IMR-90 (cell line): Measurements from ENCODE around the gene SIM2. TPM values are rescaled to one million over a fixed set of nuclear protein-coding genes. Genes with fewer than 3 reads are reported as not detected.
A peak's percentile ranks its signal among the peaks of the same experiment; 100 is the strongest.

Experiments used
- ATAC-seq: fragments of 200-7000 bp; cut with Tn5 transposase; 2 replicates; pipeline ENCODE4 v1.9.1; 2020; ENCODE audit warnings: low read depth, mild to moderate bottlenecking, moderate library complexity
- BruUV-seq: library from RNA; stranded (reverse); fragments of 400-500 nt; replicated peaks from 2 replicates; lab custom pipeline; 2021; lab: Mats Ljungman, UMichigan
- CTCF ChIA-PET: fragments of 300-600 bp; formaldehyde crosslinking; extraction: SDS; loops from one replicate; lab custom pipeline; 2021; ENCODE audit warnings: antibody characterized with exemption; lab: Yijun Ruan, JAX
- POLR2A ChIA-PET: fragments of 300-600 bp; sonication (Branson Sonifier 250); formaldehyde crosslinking; loops from one replicate; lab custom pipeline; 2022; ENCODE audit warnings: antibody characterized with exemption; ENCODE audit not compliant: unreplicated experiment; lab: Charles Lee
- DNase-seq: peaks from one replicate; pipeline ENCODE4 v3.0.0; 2013
- H2AFZ ChIP-seq: replicated peaks from 2 replicates; pipeline ENCODE3; 2013; ENCODE audit warnings: low read length, mild to moderate bottlenecking; ENCODE audit not compliant: poor library complexity
- H2AK5ac ChIP-seq: 2 replicates; pipeline ENCODE4 v1.6.1; 2013; ENCODE audit warnings: low read depth, low read length, inconsistent platforms
- H2AK9ac ChIP-seq: replicated peaks from 2 replicates; pipeline ENCODE3; 2013; ENCODE audit warnings: mild to moderate bottlenecking, low read depth, low read length, moderate library complexity; ENCODE audit not compliant: poor library complexity
- H2BK120ac ChIP-seq: 2 replicates; pipeline ENCODE4 v1.6.1; 2013; ENCODE audit warnings: low read depth, low read length, inconsistent platforms
- H2BK15ac ChIP-seq: 3 replicates; pipeline ENCODE4 v1.6.1; 2013; ENCODE audit warnings: low read depth, low read length, inconsistent platforms
- H2BK20ac ChIP-seq: 2 replicates; pipeline ENCODE4 v1.6.1; 2013; ENCODE audit warnings: low read depth, mild to moderate bottlenecking, inconsistent platforms, low read length, moderate library complexity
- H2BK5ac ChIP-seq: 2 replicates; pipeline ENCODE4 v1.6.1; 2013; ENCODE audit warnings: mild to moderate bottlenecking, low read depth, low read length, inconsistent platforms; ENCODE audit not compliant: poor library complexity, severe bottlenecking
- H3K14ac ChIP-seq: replicated peaks from 2 replicates; pipeline ENCODE4 v1.6.1; 2013; ENCODE audit warnings: low read depth, low read length, inconsistent platforms
- H3K18ac ChIP-seq: 2 replicates; pipeline ENCODE4 v1.6.1; 2013; ENCODE audit warnings: low read depth, low read length, control low read depth
- H3K23ac ChIP-seq: 2 replicates; pipeline ENCODE4 v1.6.1; 2013; ENCODE audit warnings: low read depth, low read length, inconsistent platforms
- H3K27ac ChIP-seq: 2 replicates; pipeline ENCODE4 v1.5.1; 2013; ENCODE audit warnings: mild to moderate bottlenecking, control low read depth, low read length; ENCODE audit not compliant: insufficient read depth
- H3K27me3 ChIP-seq: 2 replicates; pipeline ENCODE4 v1.6.1; 2013; ENCODE audit warnings: low read length; ENCODE audit not compliant: control insufficient read depth, insufficient read depth
- H3K36me3 ChIP-seq: 2 replicates; pipeline ENCODE4 v1.6.1; 2013; ENCODE audit warnings: low read length, mixed read lengths; ENCODE audit not compliant: control insufficient read depth, insufficient read depth
- H3K4ac ChIP-seq: 2 replicates; pipeline ENCODE4 v1.6.1; 2013; ENCODE audit warnings: low read depth, low read length, inconsistent platforms
- H3K4me1 ChIP-seq: 2 replicates; pipeline ENCODE4 v1.6.1; 2013; ENCODE audit warnings: low read length, mixed read lengths; ENCODE audit not compliant: control insufficient read depth, insufficient read depth
- H3K4me2 ChIP-seq: 2 replicates; pipeline ENCODE4 v1.6.1; 2013; ENCODE audit warnings: low read depth, mild to moderate bottlenecking, control low read depth, low read length, moderate library complexity
- H3K4me3 ChIP-seq: 2 replicates; pipeline ENCODE4 v1.5.1; 2013; ENCODE audit warnings: low read depth, mild to moderate bottlenecking, control low read depth, low read length, moderate library complexity; ENCODE audit not compliant: insufficient read depth
- H3K56ac ChIP-seq: 2 replicates; pipeline ENCODE4 v1.6.1; 2013; ENCODE audit warnings: low read length, inconsistent platforms; ENCODE audit not compliant: insufficient read depth; ENCODE audit errors: extremely low read depth
- H3K79me1 ChIP-seq, 2 experiments: 2 replicates each; pipeline ENCODE4 v1.6.1; 2013; ENCODE audit warnings: low read length in 2 of 2, inconsistent platforms in 1 of 2, low read depth in 1 of 2
- H3K9ac ChIP-seq: 2 replicates; pipeline ENCODE4 v1.6.1; 2013; ENCODE audit warnings: low read depth, low read length, control low read depth
- H3K9me1 ChIP-seq: 2 replicates; pipeline ENCODE4 v1.6.1; 2013; ENCODE audit warnings: low read length, inconsistent platforms; ENCODE audit not compliant: insufficient read depth
- H3K9me3 ChIP-seq: 2 replicates; pipeline ENCODE4 v1.6.1; 2013; ENCODE audit warnings: low read length; ENCODE audit not compliant: control insufficient read depth, insufficient read depth
- H4K20me1 ChIP-seq: 2 replicates; pipeline ENCODE4 v1.6.1; 2013; ENCODE audit warnings: low read length, inconsistent platforms; ENCODE audit not compliant: insufficient read depth
- H4K5ac ChIP-seq: 2 replicates; pipeline ENCODE4 v1.6.1; 2013; ENCODE audit warnings: mild to moderate bottlenecking, low read depth, low read length, control low read depth
- H4K8ac ChIP-seq, 2 experiments: 2 replicates each; pipeline ENCODE4 v1.6.1; 2013; ENCODE audit warnings: low read depth in 2 of 2, low read length in 2 of 2, control low read depth in 1 of 2, inconsistent platforms in 1 of 2
- H4K91ac ChIP-seq: 2 replicates; pipeline ENCODE4 v1.6.1; 2013; ENCODE audit warnings: low read depth, low read length, inconsistent platforms; ENCODE audit not compliant: insufficient read depth
- BHLHE40 ChIP-seq: fragments of 150-350 bp; IDR thresholded peaks from 2 replicates; pipeline ENCODE4 v1.6.1; 2016; ENCODE audit warnings: mild to moderate bottlenecking, low read depth, low read length
- CEBPB ChIP-seq: IDR thresholded peaks from 2 replicates; pipeline ENCODE4 v1.6.1; 2012; ENCODE audit warnings: low read depth, low read length, improper control_type of control experiment
- CHD1 ChIP-seq: IDR thresholded peaks from 2 replicates; pipeline ENCODE4 v1.6.1; 2012; ENCODE audit warnings: low read depth, low read length, improper control_type of control experiment
- CTCF ChIP-seq: conservative IDR thresholded peaks from 2 replicates; pipeline ENCODE4 v1.5.1; 2012; ENCODE audit warnings: mild to moderate bottlenecking, low read depth, low read length, improper control_type of control experiment
- ELK1 ChIP-seq: fragments of 150-350 bp; IDR thresholded peaks from 2 replicates; pipeline ENCODE4 v1.6.1; 2016; ENCODE audit warnings: low read depth, mild to moderate bottlenecking, low read length, moderate library complexity, borderline replicate concordance
- FOS ChIP-seq: fragments of 150-350 bp; IDR thresholded peaks from 2 replicates; pipeline ENCODE4 v1.6.1; 2016; ENCODE audit warnings: low read depth, low read length
- MAFK ChIP-seq: IDR thresholded peaks from 2 replicates; pipeline ENCODE4 v1.6.1; 2012; ENCODE audit warnings: low read depth, low read length, improper control_type of control experiment
- MAZ ChIP-seq: IDR thresholded peaks from 2 replicates; pipeline ENCODE4 v1.6.1; 2012; ENCODE audit warnings: low read depth, mild to moderate bottlenecking, low read length, improper control_type of control experiment, moderate library complexity, borderline replicate concordance
- MXI1 ChIP-seq: IDR thresholded peaks from 2 replicates; pipeline ENCODE4 v1.6.1; 2012; ENCODE audit warnings: low read depth, mild to moderate bottlenecking, low read length, moderate library complexity, borderline replicate concordance
- NFE2L2 ChIP-seq: fragments of 150-350 bp; IDR thresholded peaks from 2 replicates; pipeline ENCODE4 v1.6.1; 2016; ENCODE audit warnings: low read depth, mild to moderate bottlenecking, low read length
- POLR2A ChIP-seq: IDR thresholded peaks from 2 replicates; pipeline ENCODE4 v1.6.1; 2012; ENCODE audit warnings: mild to moderate bottlenecking, low read depth, low read length
- RAD21 ChIP-seq: IDR thresholded peaks from 2 replicates; pipeline ENCODE4 v1.6.1; 2012; ENCODE audit warnings: low read length, improper control_type of control experiment
- RCOR1 ChIP-seq: IDR thresholded peaks from 2 replicates; pipeline ENCODE4 v1.6.1; 2012; ENCODE audit warnings: mild to moderate bottlenecking, low read length, improper control_type of control experiment; ENCODE audit not compliant: insufficient replicate concordance
- RFX5 ChIP-seq: IDR thresholded peaks from 2 replicates; pipeline ENCODE4 v1.8.0; 2012; ENCODE audit warnings: low read depth, mild to moderate bottlenecking, low read length, moderate library complexity
- SMC3 ChIP-seq: fragments of 150-350 bp; IDR thresholded peaks from 2 replicates; pipeline ENCODE4 v1.6.1; 2016; ENCODE audit warnings: low read depth, mild to moderate bottlenecking, antibody characterized with exemption, low read length, moderate library complexity
- WGBS, 2 experiments: methylation state at CpG; one replicate each; pipeline versions ENCODE4 v1.1.5 to v1.1.7; 2013; ENCODE audit warnings: missing lambda C conversion rate in 2 of 2; ENCODE audit not compliant: insufficient read length in 1 of 2; ENCODE audit errors: extremely low coverage in 2 of 2; 5-methylcytosine and 5-hydroxymethylcytosine counted together
- dilution Hi-C: fragments of 300-500 bp; cut with HindIII; formaldehyde crosslinking; loops from one replicate; pipeline ENCODE4 v1.14.3; 2018; ENCODE audit warnings: low sequenced_read_pairs; ENCODE audit not compliant: unreplicated experiment
- in situ Hi-C: fragments of 300-500 bp; cut with MboI; formaldehyde crosslinking; loops from 3 replicates; pipeline ENCODE4 v1.14.3; 2019; ENCODE audit warnings: low sequenced_read_pairs, inconsistent platforms, mixed read lengths
- intact Hi-C: fragments of 100-400 bp; cut with micrococcal nuclease; formaldehyde crosslinking; loops from 2 replicates; pipeline ENCODE4 v1.10.0; 2022
- polyA plus RNA-seq, 3 experiments: library from polyadenylated mRNA; depleted of rRNA; stranded (reverse); fragments of >200 nt; gene quantifications; 2 replicates each; pipeline ENCODE4 v1.2.3, GENCODE V29; 2012; ENCODE audit warnings: low replicate concordance in 1 of 3
- total RNA-seq: library from RNA; depleted of rRNA; stranded (reverse); fragments of >200 nt; gene quantifications from 2 replicates; pipeline ENCODE4 v1.2.3, GENCODE V29; 2012

The SIM2 gene
- total and polyA plus RNA-seq, 2 of the 4 experiments (the other 2 are of a cell fraction), result 2.2 to 7.5 TPM

- intact Hi-C loops (loop anchor here (10.0 kb wide), 1 partner anchor 242 kb away; no protein-coding TSS in a partner anchor), dilution Hi-C loops (no loop called here), in situ Hi-C loops (no loop called here)
- Histone ChIP-seq H3K27me3 (peaks cover 2% of the 10 kb centered on the region), H3K18ac (no peak overlapping the region), H3K27ac (no peak overlapping the region), H3K4me2 (peak overlapping the region; percentile 86), H3K9me1 (0 out of 2 replicates have a peak, but pooled peaks cover 2% of the 10 kb centered on the region), H2BK120ac (no peak overlapping the region), H2AFZ (peak overlapping the region; percentile 52), H3K23ac (no peak overlapping the region), H4K8ac (no peak overlapping the region), H3K9ac (no peak overlapping the region), H2AK9ac (no peak overlapping the region), H3K79me1 (no peaks in the 10 kb centered on the region), H3K14ac (no peak overlapping the region), H2BK20ac (no peak overlapping the region; the same call in 1 of the 2 replicates), H3K56ac (no peak overlapping the region), H3K4ac (no peak overlapping the region), H3K4me1 (peaks cover 11% of the 10 kb centered on the region), H4K91ac (no peak overlapping the region), H2AK5ac (no peak overlapping the region), H4K20me1 (no peaks in the 10 kb centered on the region), H4K5ac (0 out of 2 replicates have a peak overlapping the region, but pooled peaks have one; percentile 58), H2BK5ac (no peak overlapping the region), H3K36me3 (peaks cover 2% of the 10 kb centered on the region; the same call in 1 of the 2 replicates), H2BK15ac (no peak overlapping the region), H3K9me3 (no peaks in the 10 kb centered on the region), H3K4me3 (peak overlapping the region; percentile 55)
- no peak for DNase-seq
- no peak; the same call in 1 of the 2 replicates for ATAC-seq
- WGBS, 2 experiments, result 3% methylated on average over 20 of the region's 62 CpGs; no CpG with 5 or more reads in 1 of the 2 experiments
- CTCF ChIA-PET, result interaction anchor here (0.6 to 1.5 kb wide), 4 partner anchors 13 to 170 kb away, joined by 3 to 5 read pairs (median 4); no protein-coding TSS in a partner anchor
- POLR2A ChIA-PET, result interaction anchor here (0.6 kb wide), 2 partner anchors 164 to 184 kb away, joined by 11 to 32 read pairs; no protein-coding TSS in a partner anchor
- BruUV-seq, result no TSS peak
- TF ChIP-seq ELK1, result no peak
- TF ChIP-seq MAZ, result no peak
- TF ChIP-seq BHLHE40, result no peak
- no peak for TF ChIP-seq CEBPB
- no peak for TF ChIP-seq CHD1
- no peak for TF ChIP-seq RFX5
- no peak for TF ChIP-seq MAFK
- no peak for TF ChIP-seq MXI1
- TF ChIP-seq NFE2L2, result no peak
- no peak for TF ChIP-seq RAD21
- no peak for TF ChIP-seq FOS
- no peak for TF ChIP-seq POLR2A
- TF ChIP-seq SMC3, result no peak
- no peak for TF ChIP-seq CTCF
- TF ChIP-seq RCOR1, result no peak
Measured at GRCh38 chr21:36747041-36747814, 48.3 kb downstream of the SIM2 start.
